GM11168 (cell line): ENCODE results near the gene TRMT61A.

Experiments
- in situ Hi-C: fragments of 300-500 bp; cut with MboI; formaldehyde crosslinking; loops from one replicate; pipeline ENCODE4 v1.12.0; 2022; ENCODE audit warnings: low sequenced_read_pairs; ENCODE audit not compliant: unreplicated experiment

Gene TRMT61A

DNA sequence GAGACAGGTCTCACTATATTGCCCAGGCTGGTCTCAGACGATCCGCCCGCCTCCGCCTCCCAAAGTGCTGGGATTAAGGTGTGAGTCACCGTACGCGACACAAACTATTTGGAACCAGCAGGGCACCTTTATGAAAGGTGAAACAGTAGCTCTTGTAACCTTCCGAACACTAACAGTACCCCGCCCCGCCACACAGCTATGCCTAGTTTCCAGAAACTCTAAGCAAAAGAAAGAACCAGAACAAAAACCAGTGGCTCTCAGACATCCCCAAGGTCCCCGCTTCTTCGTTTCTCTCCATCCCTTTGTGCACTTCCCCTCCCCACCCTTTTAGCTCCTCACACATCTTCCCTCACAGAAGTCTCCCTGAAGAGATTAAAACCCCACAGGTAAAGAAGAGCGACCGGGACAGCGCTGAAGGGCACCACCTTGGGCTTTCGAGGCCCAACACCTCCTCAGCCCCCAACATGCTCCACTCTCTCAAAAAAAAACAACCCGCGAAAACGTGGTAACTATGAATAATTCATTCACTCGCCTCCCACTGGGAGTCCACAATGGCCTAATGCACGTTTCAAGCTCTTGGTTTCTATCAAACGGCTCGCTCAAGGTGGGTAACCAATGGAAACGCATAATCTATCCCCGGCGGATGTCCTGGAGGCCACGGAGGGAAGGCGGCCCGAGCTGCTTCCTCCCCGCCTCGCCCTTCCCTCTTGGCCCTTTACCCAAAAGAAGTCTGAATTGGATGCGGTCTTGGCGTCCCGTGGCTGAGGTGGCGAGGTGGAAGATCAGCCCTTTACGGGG is 32.6 kb downstream of the TRMT61A start:
- in situ Hi-C loops: no loop called here

DNA sequence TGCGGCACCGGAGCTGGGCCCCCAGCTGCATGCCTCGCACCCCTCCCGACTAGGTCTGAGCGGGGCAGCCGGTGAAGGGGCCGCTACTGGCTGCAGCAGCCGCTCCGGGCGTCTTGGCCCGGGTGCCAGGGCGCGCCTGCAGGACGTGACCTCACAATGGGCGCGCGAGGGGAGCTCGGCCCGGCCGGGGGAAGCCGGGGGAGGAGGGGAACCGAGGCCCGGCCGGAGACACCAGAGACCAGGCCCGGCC is 33.1 kb downstream of the TRMT61A start:
- in situ Hi-C loops: no loop called here

DNA sequence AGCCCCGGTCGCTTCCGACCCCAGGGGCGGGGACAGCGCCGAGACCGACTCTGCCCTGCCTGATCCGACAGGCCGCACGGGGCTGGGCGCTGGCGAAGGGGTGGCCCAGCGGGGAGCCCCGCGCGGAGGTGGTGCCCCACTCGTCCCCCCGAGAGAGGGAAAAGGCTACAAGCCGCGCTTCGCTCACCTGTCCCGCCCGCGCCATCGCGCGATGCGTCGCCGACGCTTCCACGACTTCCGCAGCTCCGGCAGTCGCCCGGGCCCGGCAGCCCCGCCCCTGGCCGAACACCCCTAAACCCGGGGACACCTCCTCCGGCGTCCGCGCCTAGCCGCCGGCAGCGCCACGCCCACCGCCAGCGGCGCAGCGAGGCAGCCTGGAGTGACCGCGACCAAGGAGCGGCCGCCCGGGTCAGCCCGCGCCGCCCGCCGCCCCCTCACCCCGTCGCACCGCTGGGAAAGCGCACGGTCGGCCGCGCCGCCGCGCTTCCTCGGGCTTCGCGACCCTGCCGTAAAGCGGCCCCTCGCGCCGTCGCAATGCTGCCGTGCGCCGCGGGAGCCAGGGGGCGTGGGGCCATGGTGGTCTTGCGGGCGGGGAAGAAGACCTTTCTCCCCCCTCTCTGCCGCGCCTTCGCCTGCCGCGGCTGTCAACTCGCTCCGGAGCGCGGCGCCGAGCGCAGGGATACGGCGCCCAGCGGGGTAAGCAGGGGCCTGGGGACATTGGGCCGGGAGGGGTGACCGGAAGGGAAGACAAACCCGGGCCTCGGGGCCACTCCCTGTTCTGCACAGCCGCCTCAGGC is 33.6 kb downstream of the TRMT61A start, which contains the start of the genes BAG5 and COA8:
Gene BAG5 (minus strand): TSS at position 229 of the 797 bp plus-strand sequence. CDS start 1,493 bp downstream, outside the sequence.
Gene COA8 (plus strand): TSS at position 532 of the 797 bp plus-strand sequence. CDS start 42 bp downstream, at position 574.
- in situ Hi-C loops: no loop called here

DNA sequence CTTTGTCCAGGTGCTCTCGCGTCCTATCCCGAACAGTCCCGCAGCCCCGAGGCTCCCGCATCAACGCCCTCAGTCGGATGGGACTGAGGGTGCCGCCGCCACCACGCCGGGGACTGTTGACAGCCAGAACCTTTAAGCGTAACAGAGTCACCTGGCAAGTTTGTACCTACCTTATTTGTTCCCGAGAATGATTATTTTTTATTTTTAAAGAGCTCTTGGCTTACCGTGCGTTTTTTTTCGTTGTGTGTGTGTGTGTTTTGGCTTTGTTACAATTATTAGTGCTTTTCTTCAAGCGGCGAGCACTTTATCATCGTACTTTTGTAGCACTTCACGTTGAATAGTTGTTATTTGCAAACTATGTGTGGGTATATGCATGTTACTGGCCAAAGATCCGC is 34.2 kb downstream of the TRMT61A start:
- in situ Hi-C loops: no loop called here

DNA sequence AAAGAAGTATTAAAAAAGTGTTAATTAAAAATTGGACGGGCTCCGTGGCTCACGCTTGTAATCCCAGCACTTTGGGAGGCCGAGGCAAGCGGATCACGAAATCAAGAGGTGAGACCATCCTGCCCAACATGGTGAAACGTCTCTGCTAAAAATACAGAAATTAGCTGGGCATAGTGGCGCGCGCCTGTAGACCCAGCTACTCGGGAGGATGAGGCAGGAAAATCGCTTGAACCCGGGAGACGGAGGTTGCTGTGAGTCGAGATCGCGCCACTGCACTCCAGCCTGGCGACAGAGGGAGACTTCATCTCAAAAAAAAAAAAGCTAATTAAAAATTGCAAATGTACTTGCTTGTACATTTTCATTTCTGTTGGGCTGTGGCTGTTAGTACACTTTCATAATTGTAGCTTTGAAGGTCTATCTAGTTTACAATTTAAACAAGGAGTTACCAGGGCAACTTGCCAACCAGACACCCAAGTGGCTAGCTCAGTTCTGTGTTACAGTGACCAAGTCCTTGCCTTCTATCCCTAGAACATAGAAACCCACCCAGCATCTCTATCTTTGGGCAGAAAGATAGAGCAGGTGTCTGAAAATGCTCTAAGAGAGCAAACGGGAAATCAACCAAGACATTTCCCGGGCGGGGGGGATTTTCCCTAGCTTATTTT is 35.0 kb downstream of the TRMT61A start:
- in situ Hi-C loops: no loop called here

DNA sequence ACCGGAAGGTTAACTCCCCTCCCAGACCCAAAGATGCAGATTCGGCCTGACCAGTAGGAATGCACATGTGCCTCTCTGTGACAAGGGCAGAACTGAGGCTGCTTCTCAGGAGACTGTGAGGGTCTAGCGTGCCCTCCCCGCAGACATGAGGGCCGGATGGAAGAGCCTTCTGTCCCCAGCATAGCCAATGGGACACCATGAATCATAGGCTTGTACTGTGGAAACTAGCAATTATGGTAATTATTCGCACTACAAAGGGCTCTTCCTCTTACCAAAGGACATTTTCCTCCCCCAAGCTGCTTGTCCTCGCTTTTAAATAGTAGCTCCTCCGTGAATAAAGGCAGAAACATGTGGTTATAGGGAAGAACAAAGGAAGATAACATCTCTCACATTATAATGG is 40.0 kb downstream of the TRMT61A start:
- in situ Hi-C loops: no loop called here

DNA sequence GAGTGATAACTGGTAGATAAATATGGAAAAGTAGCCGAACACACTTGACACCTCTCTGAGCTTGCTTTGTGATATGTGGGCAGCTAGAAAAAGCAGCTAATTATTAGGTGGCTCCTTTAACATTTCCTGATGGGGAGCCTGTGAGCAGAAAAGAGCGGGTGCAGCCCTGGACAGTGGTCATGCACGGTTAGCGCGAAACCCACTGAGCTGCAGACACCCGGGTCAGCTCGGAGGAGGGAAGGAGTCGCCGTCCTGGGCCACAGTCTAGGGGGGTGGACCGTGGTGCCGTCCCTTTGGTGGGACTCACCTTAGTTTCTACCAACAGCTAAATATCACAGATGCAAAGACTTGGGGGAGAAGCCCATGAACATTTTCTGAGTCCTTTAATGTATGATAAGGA is 40.4 kb downstream of the TRMT61A start:
- in situ Hi-C loops: no loop called here

DNA sequence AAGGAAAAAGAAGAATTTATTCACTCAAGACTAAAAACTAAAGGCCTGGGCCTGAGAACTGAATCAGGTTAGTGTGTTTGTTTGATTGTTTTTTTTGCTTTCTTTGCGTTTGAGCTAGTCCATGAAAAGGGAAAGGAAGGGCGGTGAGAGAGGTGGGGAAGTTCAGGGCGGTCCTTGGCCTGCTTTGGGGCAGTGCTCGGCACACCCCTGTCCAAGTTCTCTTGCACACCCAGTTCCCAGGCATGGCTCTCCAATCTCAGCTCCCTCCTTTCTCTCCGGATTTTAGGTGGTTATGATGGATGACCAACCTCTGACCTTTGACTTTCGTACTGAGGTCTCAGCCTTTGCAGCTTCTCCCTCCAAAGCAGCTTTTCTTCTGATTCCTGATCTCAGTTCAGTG is 45.1 kb downstream of the TRMT61A start:
- in situ Hi-C loops: no loop called here

DNA sequence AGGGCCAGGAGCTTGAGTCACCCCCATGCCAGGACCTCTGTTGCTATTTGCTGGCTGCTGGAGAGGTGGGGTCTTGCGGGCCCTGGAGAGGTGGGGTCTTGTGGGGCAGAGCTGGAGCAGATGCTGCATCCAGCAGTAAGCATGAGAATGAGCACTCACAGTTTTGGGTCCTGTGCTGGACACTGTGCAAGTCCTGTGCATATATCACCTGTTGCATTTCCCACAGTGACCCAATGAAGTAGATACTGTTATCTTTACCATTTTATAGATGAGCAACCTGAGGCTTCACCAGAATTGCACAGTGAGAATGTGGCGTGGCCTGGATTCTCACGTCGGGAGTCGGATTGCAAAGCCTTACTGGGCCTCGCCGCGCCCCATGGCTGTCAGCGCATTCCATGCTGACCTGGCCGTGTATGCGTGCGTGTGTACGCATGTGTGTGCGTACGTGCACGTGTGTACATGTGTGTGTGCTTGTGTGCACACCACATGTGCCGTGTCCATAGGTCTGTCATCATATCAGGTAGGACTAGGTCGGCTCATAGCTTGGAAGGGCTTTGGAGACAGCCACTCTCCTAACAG is 45.8 kb downstream of the TRMT61A start:
- in situ Hi-C loops: loop anchor here (25.0 kb wide), 1 partner anchor 113 kb away; no protein-coding TSS in a partner anchor

DNA sequence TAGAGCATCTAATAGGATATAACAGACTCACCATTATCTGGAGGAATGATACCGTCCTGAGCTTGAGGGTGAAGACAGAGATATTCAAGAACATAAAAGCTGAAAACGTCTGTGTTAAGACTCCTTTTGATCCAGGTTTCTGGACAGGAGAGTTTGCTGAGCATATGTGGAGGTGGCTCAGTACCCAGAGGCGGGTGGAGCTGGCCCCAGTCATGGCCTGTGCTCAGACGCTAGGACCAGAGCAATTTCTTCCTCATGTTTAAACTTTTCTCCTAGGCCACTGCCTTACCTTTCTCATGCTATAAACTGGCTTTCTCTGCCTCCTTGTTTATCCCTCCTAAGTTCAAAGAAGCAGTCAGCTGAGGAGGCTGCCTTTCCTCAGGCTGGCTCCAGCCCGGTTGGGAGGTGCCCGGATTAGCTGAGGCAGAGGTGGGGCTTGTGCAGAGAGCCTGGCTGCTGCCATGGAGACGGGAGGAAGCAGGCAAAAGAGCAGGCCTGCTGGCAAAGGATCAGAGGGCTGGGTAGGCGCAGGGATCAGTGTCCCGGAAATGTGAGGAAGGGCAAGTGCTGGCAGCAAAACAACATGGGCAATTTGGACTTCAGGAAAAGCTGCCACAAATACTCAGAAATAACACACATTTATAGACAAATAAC is 47.5 kb downstream of the TRMT61A start:
- in situ Hi-C loops: loop anchor here (25.0 kb wide), 1 partner anchor 111 kb away; no protein-coding TSS in a partner anchor

DNA sequence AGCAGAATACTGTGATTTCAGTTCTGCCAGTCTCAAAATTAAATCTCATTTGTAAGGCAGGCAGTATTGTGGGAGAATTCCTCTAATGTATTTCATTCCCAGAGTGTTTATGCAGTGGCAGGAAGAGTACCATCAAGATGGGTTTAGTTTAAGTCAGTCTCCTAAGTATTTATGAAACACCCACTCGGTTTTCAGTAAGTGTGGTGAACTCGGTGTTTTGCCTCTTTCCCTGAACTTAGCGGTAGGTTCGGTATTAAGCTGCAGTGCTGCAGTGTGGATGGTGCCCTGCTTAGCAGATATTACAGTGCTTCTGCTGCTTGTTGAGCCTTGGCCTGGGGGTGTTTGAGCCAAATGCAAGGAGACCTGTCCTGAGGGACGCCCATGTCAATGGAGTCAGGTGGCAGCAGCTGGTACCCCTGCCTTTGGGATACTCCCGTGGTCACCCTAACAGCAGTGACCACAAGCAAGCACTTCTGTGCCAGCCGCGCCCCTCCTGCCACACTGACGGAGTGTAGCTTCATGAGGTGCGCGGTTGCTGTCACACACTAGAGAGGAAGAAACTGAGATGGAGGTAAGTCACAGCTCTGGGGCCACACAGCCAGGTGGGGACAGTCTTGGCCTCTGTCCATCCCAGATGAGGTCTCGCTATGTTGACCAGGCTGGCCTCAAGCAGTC is 49.5 kb downstream of the TRMT61A start:
- in situ Hi-C loops: loop anchor here (25.0 kb wide), 1 partner anchor 109 kb away; no protein-coding TSS in a partner anchor

DNA sequence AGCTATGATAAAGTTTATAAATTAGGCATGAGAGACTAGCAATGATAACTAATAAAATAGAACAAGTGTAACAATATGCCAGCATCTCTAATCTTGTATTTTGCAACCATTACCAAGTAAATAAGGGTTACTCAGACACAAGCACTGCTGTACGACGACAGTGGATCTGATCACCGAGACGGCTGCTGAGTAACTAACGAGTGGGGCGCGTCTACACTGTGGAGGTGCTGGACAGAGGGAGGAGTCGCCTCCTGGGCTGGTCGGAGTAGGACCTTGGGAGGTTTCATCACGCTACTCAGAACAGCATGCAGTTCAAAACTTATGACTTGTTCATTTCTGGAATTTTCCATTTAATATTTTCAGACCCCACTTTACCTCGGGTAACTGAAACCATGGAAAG is 52.2 kb downstream of the TRMT61A start:
- in situ Hi-C loops: loop anchor here (25.0 kb wide), 1 partner anchor 106 kb away; no protein-coding TSS in a partner anchor

DNA sequence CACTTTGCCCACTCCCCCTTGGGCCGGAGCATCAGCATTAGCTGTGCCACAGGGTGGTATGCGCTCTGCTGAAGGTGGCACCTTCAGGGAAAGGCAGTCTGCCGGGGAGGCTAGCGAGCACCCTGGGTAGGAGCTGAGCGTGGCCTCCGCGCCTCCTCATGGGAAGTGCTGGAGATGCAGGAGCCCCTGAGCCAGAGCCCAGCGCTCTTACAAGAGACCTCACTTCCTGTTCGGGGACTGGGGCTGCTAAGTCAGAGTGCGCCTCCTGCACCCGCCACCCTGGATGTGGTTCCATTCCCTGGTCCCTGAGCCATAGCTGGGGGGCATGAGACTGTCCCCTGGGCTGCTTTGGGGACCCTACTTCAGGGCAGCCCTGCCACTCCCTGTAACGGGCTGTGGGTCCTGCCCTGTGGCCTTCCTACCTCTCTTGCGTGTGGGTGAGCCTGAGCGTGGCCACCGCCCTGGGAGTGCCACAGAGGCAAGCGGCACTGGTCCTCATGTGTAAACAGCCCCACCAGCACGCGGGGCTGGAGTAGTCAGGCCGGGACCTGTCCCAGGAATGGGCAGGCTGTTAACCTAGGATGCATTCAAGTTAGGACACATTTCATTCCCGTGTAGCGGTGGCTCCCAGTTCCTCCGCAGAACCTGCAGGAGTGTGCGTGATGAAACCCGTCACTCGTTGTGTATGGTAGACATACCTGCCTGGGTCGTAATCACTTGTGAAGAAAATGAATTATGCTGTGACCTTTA is 53.1 kb downstream of the TRMT61A start:
- in situ Hi-C loops: loop anchor here (25.0 kb wide), 1 partner anchor 105 kb away; no protein-coding TSS in a partner anchor

DNA sequence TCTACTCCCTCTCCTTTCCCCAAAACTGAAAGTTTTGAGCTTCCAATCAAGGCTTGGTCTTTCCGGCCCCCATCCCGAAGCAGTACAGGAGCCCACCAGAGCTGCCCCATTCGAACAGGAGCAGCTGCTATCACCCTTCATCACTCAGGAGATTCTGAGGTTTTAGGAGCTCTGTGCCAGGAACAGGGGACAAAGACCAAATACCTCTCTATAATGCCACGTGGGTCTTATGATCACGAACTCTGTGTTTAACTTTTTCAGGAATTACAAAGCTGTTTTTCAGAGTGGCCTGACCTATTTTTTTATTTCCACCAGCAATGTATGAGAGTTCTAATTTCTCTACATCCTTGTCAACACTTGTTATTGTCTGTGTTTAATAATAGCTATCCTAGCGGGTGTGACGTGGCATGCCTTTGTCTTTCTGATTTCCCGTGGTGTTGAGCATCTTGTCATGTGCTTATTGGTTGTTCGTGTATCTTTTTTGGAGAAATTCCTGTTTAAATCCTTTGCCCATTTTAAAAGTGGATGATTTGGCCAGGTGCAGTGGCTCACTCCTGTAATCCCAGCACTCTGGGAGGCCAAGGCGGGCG is 55.4 kb downstream of the TRMT61A start:
- in situ Hi-C loops: loop anchor here (25.0 kb wide), 1 partner anchor 103 kb away; no protein-coding TSS in a partner anchor
